ENCODE data around the gene GABRG3.

GABRG3 gene

DNA sequence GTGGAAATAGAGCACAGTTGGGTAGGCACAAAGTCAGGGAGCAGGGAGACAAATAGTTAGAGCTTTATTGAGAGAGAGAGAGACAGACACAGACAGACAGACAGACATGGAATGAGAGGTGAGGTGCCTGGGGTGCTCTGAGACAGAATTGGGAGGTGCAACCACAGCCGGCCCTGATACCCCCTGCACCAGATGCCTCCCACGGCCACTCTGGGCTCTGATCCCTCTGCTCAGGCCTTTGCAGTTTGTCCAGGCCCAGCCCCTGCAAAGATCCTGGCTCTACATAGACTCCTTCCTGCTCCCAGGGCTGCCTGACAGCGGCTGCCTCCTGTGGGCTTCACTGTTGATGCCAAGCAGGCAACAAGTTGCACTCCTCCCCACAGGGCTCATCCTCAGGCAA is 283.8 kb downstream of the GABRG3 start:
- no peak for DNase-seq

DNA sequence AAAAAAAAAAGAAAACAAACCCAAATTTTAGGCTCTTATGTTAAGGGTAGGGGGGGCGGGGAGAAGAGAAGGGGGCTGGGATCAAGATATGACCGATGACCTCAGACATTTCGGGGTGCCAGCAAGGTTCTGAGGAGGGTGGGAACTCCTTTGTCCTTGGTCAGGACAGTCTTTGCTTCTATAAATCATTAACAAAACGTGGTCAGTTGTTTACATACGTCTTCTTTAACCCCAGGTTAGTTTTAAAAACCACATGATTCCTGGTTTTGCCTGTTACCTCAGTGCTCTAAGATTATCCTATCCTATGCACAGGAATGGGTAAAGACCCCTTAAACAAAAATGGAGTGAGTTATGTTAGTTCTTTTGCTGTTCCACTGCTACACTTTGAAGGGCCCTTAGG is 285.5 kb downstream of the GABRG3 start:
- no peak for DNase-seq

DNA sequence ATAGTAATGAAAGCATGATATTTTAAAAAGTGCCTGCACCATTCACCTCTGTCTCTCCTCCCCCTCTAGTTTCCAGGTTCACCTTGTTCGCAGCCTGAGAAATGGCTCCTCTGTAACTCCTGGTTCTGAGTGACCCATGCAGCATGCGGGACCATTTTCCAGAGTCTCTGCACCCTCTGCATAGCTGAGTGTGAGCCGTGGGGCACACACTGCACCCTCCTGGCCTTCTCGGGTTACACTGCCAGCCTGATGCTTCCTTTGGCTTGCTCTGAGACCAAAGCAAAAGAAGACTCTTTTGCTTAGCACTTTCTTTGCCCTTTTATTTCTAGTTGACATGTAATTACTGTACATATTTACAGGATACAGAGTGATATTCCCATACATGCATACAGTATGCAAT is 287.3 kb downstream of the GABRG3 start:
- DNase-seq = no peak

- DNase-seq = no peak
Measured at GRCh38 chr15:27260523-27260922, 289.5 kb downstream of the GABRG3 start.

GRCh38 chr15:27268923-27269322 is 297.9 kb downstream of the GABRG3 start:
- DNase-seq = no peak

GRCh38 chr15:27271258-27271657 is 300.3 kb downstream of the GABRG3 start:
- no peak for DNase-seq

GRCh38 chr15:27272427-27272826 is 301.4 kb downstream of the GABRG3 start:
- no peak for DNase-seq

GRCh38 chr15:27273506-27273905 is 302.5 kb downstream of the GABRG3 start:
- DNase-seq = no peak

DNA sequence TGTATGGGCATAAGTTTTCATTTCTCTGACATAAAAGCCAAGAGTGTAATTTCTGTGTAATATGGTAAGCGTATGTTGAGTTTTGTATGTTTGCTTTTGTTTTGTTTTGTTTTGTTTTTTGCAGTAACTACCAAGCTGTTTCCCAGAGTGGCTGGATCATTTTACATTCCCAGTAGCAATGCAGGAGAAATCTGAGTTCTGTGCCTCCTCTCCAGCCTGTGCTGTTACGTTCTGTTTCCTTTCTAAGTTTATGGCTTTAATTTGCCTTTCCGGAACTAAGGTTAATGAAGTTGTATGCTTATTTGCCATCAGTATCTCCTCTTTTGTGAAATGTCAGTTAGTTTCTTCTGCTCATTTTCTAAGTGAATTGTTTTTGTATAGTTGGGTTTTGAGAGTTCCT is 307.8 kb downstream of the GABRG3 start:
- no peak for DNase-seq

DNA sequence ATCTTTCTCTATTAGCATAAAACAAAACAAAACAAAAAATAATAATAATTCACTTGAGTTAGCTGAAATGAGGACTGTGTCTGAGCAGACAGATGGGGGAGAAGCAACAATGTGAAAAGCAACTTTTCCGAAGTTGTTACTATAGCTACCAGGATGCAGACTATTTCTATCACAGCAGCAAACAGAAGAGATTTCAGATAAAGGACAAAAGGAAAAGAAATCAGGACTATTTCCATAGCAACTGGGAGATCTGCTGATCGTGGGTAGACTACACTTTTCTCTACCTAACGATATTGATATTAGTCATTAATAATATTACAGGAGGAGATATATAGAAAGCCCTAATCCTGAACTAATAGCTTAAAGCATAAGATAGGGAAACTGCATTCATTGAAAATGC is 321.7 kb downstream of the GABRG3 start:
- no peak for DNase-seq

DNA sequence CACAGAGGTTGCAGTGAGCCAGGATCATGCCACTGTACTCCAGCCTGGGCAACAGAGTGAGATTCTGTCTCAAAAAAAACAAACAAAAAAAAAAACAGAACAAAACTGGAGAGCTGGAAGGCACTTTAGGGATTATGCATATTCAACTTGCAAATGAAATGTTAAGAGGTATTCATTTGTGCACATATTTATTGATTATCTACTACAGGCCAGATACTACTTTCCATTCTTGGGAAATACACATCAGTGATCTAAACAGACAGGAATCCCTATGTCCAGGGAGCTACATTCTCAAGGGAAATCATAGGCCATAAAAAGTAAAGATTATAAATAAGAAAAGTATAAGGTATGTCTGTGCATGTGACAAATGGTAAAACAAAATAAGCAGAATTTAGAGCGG is 322.6 kb downstream of the GABRG3 start:
- no peak for DNase-seq

- no peak for DNase-seq
Measured at GRCh38 chr15:27317736-27318135, 346.8 kb downstream of the GABRG3 start.

DNA sequence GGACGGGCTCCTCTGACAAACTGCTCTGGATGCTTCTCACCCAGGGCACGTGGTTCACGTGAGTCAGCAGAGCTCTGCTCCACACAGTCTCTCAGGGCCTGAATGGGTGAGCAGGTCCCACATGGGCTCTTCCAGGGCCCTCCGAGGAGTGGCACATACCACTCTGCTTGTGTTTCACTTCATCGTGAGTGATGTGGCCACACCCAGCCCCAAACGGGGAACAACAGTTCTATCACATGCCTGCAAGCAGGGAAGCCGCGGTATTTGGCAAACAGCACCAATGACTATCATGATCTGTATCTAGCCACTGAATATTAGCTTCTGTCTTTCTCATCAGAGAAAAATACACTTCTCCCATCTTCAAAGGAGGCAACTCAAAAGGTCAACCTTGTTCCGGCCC is 352.8 kb downstream of the GABRG3 start:
- peak; percentile 8 for DNase-seq

DNA sequence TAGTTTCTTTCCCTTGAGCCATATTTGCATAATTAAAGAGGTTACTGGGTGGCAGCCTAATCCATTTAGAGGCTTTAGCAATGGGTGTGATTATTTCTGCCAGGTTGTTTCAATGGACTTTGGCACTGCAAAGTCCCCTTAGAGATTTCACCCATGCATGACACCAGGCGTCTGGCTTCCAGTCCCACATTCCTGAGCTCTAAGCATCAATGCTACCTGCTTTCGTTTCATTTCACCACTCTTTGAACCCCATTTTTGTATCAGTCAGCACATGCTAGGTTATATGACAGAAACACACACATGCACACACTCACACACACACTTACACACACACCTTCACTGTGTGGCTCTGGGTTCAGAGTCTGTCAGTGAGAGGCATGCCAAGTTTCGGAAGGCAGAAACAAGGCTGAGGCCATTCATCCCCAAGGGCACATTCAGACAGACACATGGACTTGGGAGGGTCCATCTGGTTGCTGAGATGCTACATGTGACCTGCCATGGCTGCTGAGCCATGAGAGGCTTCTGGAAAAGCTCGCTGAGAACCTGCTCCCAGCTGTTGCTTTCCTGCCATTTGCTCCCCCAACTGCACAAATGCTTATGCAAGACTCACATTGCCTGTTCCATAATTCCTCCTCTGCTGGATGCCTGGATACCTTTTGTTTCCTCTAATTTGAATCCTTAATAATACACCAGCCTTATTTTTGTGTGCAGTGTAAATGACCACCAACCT is 354.1 kb downstream of the GABRG3 start:
- no peak for DNase-seq

DNA sequence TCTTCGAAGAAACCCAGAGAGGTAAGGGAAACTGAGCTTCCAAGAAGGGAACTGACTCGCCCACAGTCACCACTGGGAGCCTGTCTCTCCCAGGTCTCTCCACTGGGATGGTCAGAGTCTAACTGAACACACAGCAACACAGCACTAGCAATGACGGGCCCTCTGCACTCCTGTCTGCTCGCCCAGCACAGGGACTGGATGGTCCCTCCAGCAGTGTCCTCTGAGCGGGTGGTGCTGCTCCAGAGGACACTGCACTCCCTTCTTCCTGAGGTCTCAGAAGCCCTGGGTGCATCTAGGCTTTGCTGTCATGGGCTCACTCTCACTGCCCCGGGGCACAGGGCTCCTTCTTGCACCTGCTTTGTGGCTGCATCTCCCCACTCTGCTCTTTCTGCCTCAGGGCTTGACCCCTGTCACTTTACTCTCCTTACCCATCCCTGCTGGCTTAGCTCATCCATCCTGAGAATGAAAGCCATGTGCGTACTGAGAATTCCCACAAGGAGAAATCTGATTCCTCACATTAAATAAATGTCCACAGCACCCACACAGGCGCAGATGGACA is 356.6 kb downstream of the GABRG3 start:
- no peak for DNase-seq

DNA sequence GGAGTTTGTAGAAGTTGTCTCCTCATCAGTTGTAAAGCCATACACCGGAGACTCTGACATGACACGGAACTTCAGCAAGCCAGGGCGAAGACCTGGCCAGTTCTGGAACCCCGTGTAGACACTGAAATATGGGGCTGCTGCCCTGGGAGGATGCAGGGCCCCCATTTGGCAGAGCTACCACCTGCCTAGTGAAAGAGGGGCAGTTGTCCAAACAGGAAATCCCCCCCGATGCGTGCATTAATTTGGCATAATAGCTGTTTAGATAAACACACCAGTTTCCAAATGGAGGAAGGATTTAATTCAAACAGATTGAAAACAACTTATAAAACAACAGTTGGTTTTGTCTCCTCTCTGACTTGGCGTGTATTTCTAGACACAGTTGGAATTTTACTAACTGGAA is 357.2 kb downstream of the GABRG3 start:
- DNase-seq = no peak

- no peak for DNase-seq
Measured at GRCh38 chr15:27328608-27329007, 357.6 kb downstream of the GABRG3 start.

GRCh38 chr15:27330326-27330725 is 359.3 kb downstream of the GABRG3 start:
- no peak for DNase-seq

DNA sequence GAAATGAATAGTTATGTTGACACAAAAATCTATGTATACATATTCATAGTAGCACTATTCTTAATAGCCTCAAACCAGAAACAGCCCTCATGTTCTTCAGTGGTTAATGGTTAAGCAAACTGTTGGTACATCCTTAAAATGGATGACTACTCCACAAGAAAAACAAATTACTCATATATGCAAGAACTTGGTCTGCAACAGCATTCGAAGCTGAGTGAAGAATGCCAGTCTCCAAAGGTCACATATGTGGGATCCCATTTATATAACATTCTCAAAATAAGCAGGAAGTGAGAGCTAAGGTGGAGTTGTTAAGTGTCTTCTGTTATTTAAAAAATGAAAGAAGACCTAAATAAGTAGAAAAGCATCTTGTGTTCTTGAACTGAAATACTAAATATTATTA is 365.7 kb downstream of the GABRG3 start:
- DNase-seq = no peak

DNA sequence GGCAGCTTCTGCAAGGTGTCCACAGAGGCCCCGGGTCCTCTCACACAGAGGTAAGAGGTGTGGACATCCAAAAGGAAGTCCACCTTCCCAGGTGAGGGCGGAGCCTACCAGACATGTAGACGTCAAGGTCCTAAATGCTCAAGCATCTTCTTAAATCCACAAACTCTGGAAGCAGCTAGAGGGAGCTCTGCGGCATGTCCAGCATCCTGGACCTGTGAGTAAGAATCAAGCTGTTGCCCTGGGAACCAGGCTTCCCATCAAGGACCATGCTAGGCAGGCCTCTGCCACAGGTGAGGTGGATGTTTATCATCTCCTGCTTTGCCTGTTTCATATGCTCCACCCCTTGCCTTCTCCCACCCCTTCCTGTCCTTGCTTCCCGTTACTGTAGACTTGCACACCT is 368.2 kb downstream of the GABRG3 start:
- DNase-seq = no peak

DNA sequence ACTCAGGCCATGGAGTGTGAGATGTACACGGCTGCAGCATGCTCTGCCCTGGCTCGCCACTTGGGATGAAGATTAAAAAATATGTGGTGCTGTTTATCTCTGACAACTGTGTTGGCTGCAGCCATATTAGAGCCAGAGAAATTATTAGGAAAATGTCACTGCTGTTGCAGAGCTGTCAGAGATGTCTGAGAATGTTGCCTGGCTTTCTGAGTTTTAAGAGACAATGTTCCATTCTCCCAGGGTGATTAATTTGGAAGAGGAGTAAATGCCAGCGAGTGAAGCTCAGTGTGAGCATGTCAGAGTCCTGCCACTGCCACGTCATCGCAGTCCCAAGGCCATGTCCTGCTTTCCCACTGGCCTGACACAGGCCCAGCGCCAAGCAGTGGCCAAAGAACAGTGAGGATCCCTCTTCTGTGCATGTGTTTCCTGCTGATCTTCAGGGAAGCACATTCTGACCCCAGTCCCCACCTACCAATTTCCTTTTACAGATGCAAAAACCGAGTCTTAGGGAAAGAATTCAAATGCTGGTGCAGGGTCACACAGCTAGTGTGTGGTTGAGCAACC is 370.9 kb downstream of the GABRG3 start:
- no peak for DNase-seq

GRCh38 chr15:27342991-27343390 is 372.0 kb downstream of the GABRG3 start:
- DNase-seq = no peak

GRCh38 chr15:27352136-27352535 is 381.2 kb downstream of the GABRG3 start:
- no peak for DNase-seq

DNA sequence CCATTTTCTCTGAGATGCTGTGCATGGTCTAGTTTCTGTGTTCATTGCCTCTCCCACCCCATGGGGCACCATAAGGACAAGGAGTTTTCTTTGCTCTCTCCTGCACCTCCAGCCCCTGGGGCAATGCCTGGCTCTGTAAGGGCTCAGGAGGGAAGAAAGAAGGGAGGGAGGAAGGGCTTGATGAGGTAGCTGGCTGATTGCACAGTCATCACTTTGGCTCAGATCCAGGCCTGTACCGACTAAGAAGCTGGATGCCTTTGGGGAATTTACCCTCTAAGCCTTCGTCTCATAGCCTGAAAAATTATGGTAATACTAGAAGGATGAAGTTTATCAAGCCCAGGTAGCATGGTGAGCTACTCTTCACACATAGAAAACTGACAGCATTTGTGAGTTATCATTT is 382.9 kb downstream of the GABRG3 start:
- peak; percentile 4 for DNase-seq

Data from OCI-M1 (cell line).